Mucosa of rectum (tissue), 2 donors: ENCODE results near the gene HIGD2A.

Experiments used
- H3K27ac ChIP-seq, 2 donors: one replicate each; pipeline ENCODE4 v1.7.0; 2013; ENCODE audit warnings: inconsistent platforms in 2 of 2, low read depth in 2 of 2, low read length in 2 of 2
- H3K27me3 ChIP-seq, 2 donors: one replicate each; pipeline ENCODE4 v1.7.0; 2013; ENCODE audit warnings: low read length in 2 of 2; ENCODE audit not compliant: control insufficient read depth in 2 of 2, insufficient read depth in 2 of 2
- H3K36me3 ChIP-seq, 2 donors: one replicate each; pipeline ENCODE4 v1.7.0; 2013; ENCODE audit warnings: low read length in 2 of 2; ENCODE audit not compliant: control insufficient read depth in 2 of 2, insufficient read depth in 2 of 2
- H3K4me1 ChIP-seq, 2 donors: one replicate each; pipeline ENCODE4 v1.7.0; 2013; ENCODE audit warnings: low read length in 2 of 2, mild to moderate bottlenecking in 1 of 2; ENCODE audit not compliant: control insufficient read depth in 2 of 2, insufficient read depth in 2 of 2
- H3K4me3 ChIP-seq, 2 donors: one replicate each; pipeline ENCODE4 v1.7.0; 2013; ENCODE audit warnings: low read length in 2 of 2
- H3K9ac ChIP-seq, 2 donors: one replicate each; pipeline ENCODE4 v1.7.0; 2013; ENCODE audit warnings: low read length in 2 of 2, low read depth in 1 of 2, mild to moderate bottlenecking in 1 of 2
- H3K9me3 ChIP-seq, 2 donors: one replicate each; pipeline ENCODE4 v1.7.0; 2013; ENCODE audit warnings: low read length in 2 of 2; ENCODE audit not compliant: control insufficient read depth in 2 of 2
- donor health status: healthy.
- donor health status: Normal muscosa, but diverticular disease.

HIGD2A gene

GRCh38 chr5:176394096-176394495 lies 5.5 kb downstream of the HIGD2A start:
- Histone ChIP-seq H3K9ac (no peak overlapping the region), H3K4me1 (peaks cover 4 to 7% of the 10 kb centered on the region in 2 donors), H3K9me3 (no peaks in the 10 kb centered on the region), H3K27me3 (no peaks in the 10 kb centered on the region), H3K4me3 (no peak overlapping the region), H3K27ac (no peak overlapping the region), H3K36me3 (peaks cover 48 to 54% of the 10 kb centered on the region in 2 donors)

GRCh38 chr5:176394881-176395675 lies 6.5 kb downstream of the HIGD2A start:
- no peaks in the 10 kb centered on the region for H3K9me3 ChIP-seq
- H3K4me1 ChIP-seq: peaks cover 0 to 1% of the 10 kb centered on the region in 2 donors
- no peak overlapping the region for H3K4me3 ChIP-seq
- H3K27ac ChIP-seq: no peak overlapping the region
- H3K9ac ChIP-seq: no peak overlapping the region
- H3K36me3 ChIP-seq: peaks cover 48 to 55% of the 10 kb centered on the region in 2 donors
- H3K27me3 ChIP-seq: no peaks in the 10 kb centered on the region

GRCh38 chr5:176396330-176396729 lies 7.8 kb downstream of the HIGD2A start:
- Histone ChIP-seq H3K27me3 (no peaks in the 10 kb centered on the region), H3K4me3 (no peak overlapping the region), H3K9ac (no peak overlapping the region), H3K36me3 (peaks cover 42 to 48% of the 10 kb centered on the region in 2 donors), H3K4me1 (peaks cover 11 to 14% of the 10 kb centered on the region in 2 donors), H3K9me3 (no peaks in the 10 kb centered on the region), H3K27ac (no peak overlapping the region)

GRCh38 chr5:176397736-176398420 lies 9.3 kb downstream of the HIGD2A start:
- Histone ChIP-seq H3K9me3 (no peaks in the 10 kb centered on the region), H3K36me3 (peaks cover 33 to 34% of the 10 kb centered on the region in 2 donors), H3K4me3 (no peak overlapping the region), H3K27me3 (no peaks in the 10 kb centered on the region), H3K4me1 (peaks cover 20 to 27% of the 10 kb centered on the region in 2 donors), H3K27ac (no peak overlapping the region), H3K9ac (no peak overlapping the region)

GRCh38 chr5:176400382-176401156 lies 12.0 kb downstream of the HIGD2A start:
- peaks cover 34 to 51% of the 10 kb centered on the region in 2 donors for H3K4me1 ChIP-seq
- H3K9ac ChIP-seq: peak overlapping the region; percentile 52 to 65
- no peaks in the 10 kb centered on the region for H3K9me3 ChIP-seq
- H3K27me3 ChIP-seq: no peaks in the 10 kb centered on the region
- peak overlapping the region in 1 of 2 donors; percentile 4 for H3K4me3 ChIP-seq
- peak overlapping the region; percentile 86 to 91 for H3K27ac ChIP-seq
- H3K36me3 ChIP-seq: peaks cover 15 to 18% of the 10 kb centered on the region in 2 donors

- peaks cover 42 to 61% of the 10 kb centered on the region in 2 donors for H3K4me1 ChIP-seq
- H3K27ac ChIP-seq: peak overlapping the region; percentile 86 to 91
- H3K9me3 ChIP-seq: no peaks in the 10 kb centered on the region
- no peaks in the 10 kb centered on the region for H3K27me3 ChIP-seq
- H3K36me3 ChIP-seq: peaks cover 9 to 17% of the 10 kb centered on the region in 2 donors
- no peak overlapping the region for H3K4me3 ChIP-seq
- H3K9ac ChIP-seq: peak overlapping the region in 1 of 2 donors; percentile 65
Measured at GRCh38 chr5:176401281-176402205, 13.0 kb downstream of the HIGD2A start.

- H3K4me3 ChIP-seq: no peak overlapping the region
- no peaks in the 10 kb centered on the region for H3K9me3 ChIP-seq
- peaks cover 39 to 63% of the 10 kb centered on the region in 2 donors for H3K4me1 ChIP-seq
- peak overlapping the region; percentile 90 to 98 for H3K27ac ChIP-seq
- peak overlapping the region; percentile 15 to 57 for H3K9ac ChIP-seq
- H3K36me3 ChIP-seq: peaks cover 8 to 42% of the 10 kb centered on the region in 2 donors
- H3K27me3 ChIP-seq: no peaks in the 10 kb centered on the region
Measured at GRCh38 chr5:176405656-176406435, 17.3 kb downstream of the HIGD2A start.

GRCh38 chr5:176406436-176407052 lies 18.0 kb downstream of the HIGD2A start:
- Histone ChIP-seq H3K4me3 (no peak overlapping the region), H3K36me3 (peaks cover 8 to 41% of the 10 kb centered on the region in 2 donors), H3K9ac (peak overlapping the region; percentile 47 to 57), H3K27me3 (no peaks in the 10 kb centered on the region), H3K9me3 (no peaks in the 10 kb centered on the region), H3K27ac (peak overlapping the region; percentile 90 to 98), H3K4me1 (peaks cover 32 to 62% of the 10 kb centered on the region in 2 donors)
